ENCODE measurements around the gene SCN8A.

Gene SCN8A

DNA sequence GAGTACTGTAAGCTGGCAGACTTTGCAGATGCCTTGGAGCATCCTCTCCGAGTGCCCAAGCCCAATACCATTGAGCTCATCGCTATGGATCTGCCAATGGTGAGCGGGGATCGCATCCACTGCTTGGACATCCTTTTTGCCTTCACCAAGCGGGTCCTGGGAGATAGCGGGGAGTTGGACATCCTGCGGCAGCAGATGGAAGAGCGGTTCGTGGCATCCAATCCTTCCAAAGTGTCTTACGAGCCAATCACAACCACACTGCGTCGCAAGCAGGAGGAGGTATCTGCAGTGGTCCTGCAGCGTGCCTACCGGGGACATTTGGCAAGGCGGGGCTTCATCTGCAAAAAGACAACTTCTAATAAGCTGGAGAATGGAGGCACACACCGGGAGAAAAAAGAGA, 215.9 kb downstream of the SCN8A start:
- FAIRE-seq (no peak), DNase-seq (ENCODE audit: insufficient read length, low spot score) (no peak)

DNA sequence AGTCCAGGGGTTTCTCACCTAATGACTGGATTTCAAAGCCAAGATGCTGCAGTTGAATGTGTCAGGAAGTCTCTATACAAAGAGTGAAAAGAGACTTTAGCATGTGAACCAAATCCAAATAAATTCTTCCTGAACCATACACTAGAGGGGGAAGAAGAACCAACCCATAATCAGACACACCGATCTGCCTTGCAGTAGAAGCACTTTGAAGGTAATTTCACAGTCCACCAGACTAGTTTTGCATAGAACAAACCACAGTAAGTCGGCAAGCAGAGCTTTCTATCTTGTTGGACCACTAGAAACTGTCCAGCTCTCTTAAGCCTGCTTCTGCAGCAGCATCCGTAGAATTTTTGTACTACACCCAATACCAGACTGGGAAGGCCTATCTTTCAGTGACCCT, 218.2 kb downstream of the SCN8A start:
- FAIRE-seq = no peak

DNA sequence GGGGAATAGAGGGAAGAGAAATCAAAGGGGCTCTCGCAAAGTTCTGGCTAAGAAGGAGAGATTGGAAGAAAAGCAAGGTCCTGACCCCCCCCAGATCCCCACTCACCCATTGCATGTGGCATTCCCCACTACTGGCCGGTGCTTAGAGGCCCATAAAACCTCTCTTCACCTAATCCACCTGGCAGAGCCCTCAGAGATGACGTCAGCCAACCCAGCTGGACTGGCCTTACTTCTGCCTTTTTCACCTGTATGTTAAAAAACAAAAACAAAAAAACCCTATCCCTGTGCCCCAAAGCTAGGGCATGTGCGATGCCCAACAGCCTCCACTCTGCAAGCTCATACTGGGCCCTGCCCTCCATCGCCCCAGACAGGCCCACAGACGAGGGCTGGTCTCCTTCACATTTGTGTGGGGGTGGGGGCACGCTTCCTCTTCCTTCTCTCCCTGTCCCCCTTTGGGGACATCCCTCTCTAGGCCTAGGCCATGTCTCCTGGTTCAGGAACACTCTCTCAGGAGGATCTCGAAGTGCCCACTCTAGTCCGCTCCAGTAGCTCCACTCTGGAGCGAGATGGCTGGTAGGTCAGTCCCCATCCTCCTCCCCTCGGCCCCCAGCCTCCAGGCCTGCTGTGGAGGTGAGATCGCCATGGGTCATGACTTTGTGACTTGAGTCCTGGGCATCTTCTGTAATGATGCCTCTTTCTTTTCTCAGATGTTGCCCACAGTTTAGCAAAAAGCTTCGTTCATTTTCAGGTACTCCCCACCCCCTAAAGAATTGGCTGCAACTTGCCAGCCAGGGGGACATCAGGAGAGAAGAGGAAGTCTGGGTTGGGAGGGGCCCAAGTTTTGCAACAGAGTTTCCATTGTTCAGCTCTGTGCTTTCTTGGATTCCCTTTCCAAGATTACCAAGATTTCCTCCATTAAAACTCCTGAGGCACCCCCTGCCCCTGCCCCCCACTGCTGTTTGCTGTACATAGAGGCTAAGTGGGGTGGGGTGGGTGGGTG, 220.5 kb downstream of the SCN8A start:
- no peak for FAIRE-seq

More for the DNA sequence above, 218.2 kb downstream of the SCN8A start:
- no peak for DNase-seq (ENCODE audit: insufficient read length, low spot score)

DNA sequence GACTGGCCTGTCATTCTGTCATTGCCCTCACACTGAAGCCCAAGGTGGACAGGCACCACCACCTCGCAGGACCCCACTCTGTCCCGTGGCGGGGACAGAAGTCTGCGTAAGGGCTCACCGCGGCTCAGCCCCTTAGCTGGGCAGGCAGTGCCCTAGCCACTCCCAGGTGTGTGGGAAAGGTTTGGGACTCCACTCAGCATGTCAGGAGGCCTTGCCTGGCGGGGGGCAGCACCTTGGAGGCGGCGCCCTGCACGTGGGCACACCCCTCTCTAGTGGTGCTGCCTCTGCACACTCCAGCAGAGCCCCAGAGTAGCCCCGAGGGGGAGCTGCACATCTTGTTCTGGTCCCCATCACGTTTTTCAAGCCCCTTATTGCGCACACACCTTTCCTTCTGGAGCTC, 221.8 kb downstream of the SCN8A start:
- no peak for FAIRE-seq
- DNase-seq (ENCODE audit: insufficient read length, low spot score) = no peak

More for the DNA sequence above, 220.5 kb downstream of the SCN8A start:
- DNase-seq (ENCODE audit: insufficient read length, low spot score) = no peak

DNA sequence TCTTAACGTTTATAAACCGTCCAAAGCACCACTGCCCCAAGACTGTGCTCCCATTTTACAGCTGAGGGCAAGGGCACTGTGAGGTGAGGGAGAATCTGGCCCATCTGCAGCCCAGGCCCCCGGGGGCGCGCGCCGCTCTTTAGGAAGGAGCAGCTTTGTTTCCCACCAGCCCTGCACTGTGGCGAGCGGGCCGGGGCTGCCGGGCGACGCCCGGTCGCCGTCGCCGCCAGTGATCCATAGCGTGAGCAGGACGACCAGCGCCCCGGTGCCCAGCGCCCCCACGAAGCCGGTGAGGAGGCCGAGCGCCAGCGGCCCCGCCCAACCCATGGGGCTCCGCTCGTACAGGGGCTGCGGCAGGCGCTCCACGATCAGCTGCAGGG, 222.9 kb downstream of the SCN8A start:
- no peak for FAIRE-seq
- no peak for DNase-seq (ENCODE audit: insufficient read length, low spot score)

DNA sequence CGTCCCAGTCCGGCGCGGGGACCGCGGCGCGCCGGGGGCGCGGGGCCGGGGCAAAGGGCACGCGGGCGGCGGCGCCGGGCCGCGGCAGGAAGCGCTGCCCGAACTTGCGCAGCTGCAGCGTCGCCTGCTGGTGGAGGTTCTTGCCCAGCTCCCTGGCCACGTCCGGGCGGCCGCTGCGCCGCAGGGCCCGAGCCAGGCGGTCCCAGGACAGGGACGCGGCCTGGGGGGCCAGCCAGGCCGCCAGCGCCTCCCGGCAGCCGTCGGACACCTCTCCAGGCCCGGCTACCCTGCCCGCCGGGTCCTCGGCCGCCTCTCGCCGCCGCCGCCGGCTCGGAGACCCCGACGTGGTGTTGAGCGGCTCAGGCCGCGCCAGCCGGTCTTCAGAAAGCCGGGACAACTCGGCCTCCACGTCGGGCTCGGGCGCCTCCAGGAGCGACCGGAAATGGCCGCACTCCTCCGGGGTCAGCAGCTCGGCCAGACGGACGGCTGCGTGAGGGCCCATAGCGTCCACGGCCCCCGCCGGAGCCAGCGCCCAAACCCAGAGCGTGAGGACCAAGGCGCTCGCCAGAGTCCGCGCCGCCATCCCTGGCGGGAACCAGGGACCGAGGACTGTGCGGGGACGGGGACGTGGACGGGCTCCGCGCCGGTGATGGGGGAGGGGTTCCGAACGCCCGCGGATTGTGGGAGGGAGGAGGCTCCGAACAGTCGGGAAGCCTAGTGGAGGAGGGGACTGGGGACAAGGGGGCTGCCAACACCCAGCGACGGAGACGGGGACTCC, 223.5 kb downstream of the SCN8A start:
- no peak for FAIRE-seq
- peak; percentile 82 for DNase-seq (ENCODE audit: insufficient read length, low spot score)

DNA sequence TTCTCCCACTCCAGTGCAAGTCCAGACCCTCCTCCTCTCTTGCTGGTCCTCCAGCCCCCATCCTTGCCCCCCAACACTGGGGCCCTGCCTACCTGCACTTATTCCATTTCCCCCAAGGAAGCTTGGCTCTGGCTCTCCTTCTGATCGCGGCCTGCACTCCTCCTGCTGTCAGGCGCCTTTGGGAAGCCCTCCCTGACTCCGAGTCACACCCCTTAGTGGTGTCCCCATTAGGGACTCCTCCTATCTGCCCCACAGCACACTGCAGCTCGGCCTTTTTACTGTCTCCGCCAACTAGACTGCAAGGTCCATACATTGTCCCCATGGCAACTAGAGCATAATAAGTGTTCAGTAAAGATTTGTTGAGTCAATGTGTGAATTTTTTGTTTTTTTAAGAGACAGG, 224.5 kb downstream of the SCN8A start:
- no peak for DNase-seq (ENCODE audit: insufficient read length, low spot score)
- FAIRE-seq = no peak

DNA sequence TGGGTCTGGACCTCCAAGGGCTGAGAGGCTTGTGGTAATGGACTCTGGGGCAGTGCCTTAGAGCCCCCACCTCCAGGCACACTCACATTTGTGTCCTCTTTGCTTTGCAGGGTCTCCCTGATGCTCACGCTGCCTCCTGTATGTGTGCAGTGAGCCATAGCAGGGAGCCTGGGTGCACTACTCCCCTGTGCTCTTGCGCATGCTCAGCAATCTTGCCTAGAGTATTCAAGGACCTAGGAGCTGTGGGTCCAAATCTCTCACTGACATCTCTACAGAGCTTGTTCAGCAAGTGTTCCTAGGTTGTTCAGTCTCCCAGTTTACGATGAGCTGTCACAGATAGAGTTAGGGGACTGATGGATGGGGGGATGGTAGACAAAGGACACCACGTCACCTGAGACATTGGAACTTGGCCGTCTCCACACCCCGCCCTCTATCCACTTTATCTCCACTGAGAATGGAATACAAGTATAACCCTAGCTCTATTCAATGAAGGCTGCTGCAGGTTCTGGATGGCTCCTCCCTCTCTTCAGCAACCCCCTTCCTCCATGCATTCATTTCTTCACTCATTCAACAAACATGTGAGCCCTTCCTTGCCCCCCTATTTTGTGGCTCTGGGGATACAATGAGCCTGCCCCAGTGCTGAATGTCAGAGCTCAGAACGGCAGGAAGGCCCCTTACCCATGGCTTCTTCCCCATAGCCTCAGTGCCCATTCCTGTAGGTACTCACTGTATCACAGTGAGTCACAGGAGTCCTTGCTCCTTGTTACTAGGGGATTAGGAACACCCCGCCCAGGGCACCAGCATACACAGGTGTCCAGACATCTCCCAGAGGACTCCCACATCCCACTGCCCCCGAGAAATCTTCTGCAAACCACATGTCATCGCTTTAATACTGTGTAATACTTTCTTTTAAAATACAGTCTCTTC, 226.3 kb downstream of the SCN8A start:
- FAIRE-seq = no peak
- DNase-seq (ENCODE audit: insufficient read length, low spot score) = no peak

DNA sequence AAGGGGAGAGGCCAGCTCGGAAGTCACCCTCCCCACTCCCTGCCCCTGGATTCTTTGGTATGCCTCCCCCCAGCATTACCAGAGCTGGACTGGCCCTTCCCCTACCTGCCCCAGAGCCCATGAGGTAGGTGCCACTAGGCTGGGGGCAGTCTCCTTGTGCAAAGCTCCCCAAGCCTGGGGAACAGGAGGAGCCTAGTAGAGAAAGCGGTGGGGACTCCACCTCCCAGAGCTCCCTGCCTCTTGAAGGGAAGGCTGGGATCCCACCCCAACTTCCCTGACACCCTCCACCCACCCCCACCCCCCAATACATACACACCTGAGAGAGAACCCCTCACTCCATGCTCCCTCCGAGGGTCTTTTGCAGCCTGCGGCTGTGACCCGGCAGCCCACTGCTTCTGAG, 227.1 kb downstream of the SCN8A start:
- FAIRE-seq = no peak
- no peak for DNase-seq (ENCODE audit: insufficient read length, low spot score)

DNA sequence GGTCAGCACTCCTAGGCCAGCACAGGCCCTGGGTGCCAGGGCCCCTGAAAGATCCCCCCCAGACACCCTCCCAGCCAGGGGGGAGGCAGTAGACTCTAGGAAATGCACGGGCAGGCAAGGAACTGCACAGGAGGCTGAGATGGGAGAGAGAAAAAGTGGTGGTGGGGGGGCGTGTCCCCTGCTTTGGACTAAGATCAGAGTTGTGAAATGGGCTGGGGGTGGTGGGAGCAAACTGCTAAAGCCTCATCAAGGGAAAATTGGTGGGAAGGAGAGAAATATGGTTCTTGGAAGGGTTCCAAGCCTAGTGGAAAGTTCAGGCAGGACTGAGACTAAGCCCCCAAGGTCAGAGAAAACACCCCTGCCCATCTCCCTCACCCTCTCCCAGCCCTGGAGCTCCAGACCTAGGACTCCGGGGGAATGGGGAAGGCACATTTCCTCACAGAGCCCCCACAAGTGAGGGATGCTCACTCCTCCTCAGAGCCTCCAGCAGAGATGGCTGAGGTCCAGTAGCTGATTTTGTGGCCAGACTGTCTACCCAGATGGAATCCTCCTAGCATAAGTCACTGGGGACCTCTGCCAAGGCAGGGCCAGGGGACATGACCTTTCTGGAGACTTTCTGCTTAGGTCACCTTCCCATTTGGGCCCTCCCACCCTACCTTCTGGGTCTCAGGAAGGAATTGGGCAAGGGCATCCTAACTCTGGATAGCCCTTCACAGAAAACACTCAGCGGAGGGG, 227.7 kb downstream of the SCN8A start:
- FAIRE-seq (no peak), DNase-seq (ENCODE audit: insufficient read length, low spot score) (no peak)

DNA sequence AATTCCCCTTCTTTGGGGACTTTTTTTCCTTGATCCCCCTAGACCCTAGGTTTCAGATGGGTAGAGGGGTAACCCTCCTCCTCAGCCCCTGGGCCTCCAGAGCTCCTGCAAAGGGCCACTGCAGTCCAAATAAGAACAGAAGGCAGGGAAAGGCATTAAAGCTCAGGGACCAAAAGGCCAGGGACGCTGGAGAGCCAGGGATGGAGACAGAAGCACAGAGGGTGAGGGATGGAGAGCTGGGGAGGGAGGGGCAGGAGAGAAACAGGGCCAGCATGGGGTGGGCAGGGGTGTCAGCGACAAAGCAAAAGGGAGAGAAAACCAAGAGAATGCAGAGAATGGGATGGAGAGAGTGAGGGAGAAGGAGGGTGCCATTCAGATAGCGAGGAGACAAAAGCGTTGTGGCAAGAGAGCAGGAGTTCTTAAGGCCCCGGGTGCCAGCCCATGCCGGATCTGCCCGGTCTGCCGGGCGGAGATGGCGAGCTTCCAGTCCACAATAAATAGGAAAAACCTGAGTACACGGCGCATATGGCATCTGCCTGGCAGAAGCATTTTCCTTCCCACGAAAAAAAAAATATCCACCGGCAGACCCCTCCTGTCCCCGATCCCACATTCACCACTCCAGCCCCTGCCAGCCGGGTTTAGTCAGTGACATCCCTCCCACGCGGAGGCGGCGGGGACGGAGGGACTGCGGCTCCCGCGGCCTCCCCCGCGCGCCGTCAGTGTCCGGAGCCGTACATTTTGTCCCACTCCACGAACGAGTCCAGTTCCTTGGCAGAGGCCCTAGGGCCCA, 228.9 kb downstream of the SCN8A start:
- no peak for FAIRE-seq
- DNase-seq (ENCODE audit: insufficient read length, low spot score) = no peak

DNA sequence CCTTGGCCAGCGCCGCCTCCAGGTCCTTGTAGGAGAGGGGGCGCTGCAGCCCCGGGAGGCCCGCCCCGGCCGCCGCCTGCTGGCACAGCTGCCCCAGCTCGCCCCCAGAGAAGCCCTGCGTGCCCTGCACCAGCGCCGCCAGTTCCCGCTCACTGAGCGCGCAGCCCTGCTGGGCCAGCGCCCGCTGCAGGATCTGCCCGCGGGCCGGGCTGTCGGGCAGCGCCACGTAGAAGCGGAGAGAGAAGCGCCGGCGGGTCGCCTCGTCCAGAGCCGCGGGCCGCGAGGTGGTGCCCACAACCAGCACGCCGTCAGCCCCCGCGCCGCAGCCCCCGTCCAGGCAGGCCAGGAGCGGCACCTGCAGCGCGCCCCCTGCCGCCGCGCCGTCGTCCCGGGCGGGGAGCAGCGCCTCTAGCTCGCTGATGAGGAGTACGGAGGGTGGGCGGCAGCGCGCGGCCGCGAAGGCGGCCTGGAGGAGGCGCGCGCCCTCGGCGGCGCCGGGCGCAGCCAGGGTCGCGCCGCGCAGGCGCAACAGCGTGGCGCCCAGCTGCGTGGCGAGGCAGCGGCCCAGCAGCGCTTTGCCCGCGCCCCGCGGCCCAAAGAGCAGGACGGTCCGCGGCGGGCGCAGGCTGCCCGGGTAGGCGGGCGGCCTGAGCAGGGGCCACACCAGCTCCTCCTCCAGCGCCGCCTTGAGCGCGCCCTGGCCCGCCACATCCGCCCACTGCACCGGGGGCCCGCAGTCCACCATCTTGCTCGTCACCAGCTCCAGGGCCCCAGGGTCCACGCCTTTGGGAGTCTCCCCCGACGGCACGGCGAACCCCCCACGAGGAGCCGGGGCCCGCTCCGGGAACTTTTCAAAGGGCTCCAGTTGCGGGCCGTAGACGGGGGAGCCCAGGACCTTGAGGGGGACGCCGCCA, 229.8 kb downstream of the SCN8A start:
- no peak for DNase-seq (ENCODE audit: insufficient read length, low spot score)

DNA sequence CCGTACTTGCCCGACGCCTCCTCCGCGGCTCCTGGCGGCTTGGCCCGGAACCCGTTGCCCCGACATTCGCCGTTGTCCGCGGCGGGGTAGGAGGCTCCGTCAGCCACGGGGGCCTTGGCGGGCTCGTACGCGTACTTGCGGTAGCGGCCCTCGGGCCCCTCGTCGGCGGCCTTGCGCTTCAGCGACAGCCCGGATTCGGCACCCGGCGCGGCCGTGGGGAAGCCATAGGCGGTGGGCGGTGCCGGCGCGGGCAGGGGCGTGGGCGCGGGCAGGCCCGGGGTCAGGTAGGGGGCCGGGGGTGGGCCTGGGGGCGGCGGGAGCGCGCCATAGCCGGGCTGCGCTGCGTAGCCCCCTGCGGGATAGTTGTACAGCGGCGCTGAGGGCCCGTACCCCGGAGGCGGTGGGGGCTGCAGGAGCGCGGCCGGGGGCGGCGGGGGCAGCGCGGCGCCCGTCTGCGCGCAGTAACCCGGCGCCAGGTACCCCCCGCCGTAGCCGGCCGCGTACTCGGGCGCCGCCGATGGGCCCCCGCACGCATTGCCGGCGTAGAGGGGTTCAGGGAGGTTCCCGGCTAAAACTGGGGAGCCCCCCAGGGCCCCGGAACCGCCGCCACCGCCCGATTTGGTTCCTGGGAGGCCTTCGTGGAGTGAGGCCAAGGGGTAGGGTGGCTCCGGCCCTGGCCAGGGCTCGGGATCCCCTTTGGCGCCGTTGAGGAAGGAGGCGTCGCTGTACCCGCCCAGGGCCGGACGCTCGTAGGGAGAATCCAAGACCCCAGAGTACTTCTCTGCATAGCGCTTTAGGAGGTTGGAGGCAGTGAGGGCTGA, 230.6 kb downstream of the SCN8A start:
- FAIRE-seq (no peak), DNase-seq (ENCODE audit: insufficient read length, low spot score) (no peak)

More for the DNA sequence above, 229.8 kb downstream of the SCN8A start:
- FAIRE-seq = no peak

DNA sequence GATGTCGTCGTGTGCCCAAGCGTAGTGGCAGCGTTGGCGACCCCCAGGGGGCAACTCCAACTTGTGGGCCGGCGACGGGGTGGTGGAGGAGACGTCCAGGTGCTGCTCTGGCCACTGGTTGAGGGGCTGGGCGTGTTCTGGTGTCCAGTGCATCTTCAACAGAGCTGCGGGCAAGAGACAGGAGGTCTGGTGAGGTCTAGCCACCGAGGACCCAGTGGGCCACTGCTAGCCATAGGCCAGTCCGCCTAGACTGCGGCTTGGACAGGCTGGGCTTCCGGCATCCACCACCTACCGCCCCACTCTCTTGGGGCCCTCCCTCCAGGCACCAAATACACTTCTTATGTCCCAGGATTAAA, 231.2 kb downstream of the SCN8A start:
- FAIRE-seq (no peak), DNase-seq (ENCODE audit: insufficient read length, low spot score) (no peak)

DNA sequence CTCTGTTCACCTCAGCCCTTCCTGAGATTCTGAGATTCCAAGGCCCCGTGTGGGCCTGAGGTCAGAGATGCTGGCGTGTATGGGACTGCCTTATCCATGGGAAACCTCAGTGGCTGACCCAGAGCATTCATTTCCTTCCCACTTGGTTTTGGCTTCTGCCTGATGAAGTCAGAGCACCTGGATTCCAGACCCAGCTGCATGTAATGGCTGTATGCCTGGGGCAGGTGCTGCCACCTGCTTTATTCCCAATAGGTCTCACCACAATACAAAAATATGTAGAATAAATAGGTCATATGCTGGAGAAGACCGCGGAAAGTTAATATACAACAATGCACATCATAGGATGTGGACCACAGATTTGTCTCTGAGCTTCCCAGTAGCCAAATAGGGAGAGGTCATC, 231.9 kb downstream of the SCN8A start:
- no peak for FAIRE-seq
- DNase-seq (ENCODE audit: insufficient read length, low spot score) = no peak

DNA sequence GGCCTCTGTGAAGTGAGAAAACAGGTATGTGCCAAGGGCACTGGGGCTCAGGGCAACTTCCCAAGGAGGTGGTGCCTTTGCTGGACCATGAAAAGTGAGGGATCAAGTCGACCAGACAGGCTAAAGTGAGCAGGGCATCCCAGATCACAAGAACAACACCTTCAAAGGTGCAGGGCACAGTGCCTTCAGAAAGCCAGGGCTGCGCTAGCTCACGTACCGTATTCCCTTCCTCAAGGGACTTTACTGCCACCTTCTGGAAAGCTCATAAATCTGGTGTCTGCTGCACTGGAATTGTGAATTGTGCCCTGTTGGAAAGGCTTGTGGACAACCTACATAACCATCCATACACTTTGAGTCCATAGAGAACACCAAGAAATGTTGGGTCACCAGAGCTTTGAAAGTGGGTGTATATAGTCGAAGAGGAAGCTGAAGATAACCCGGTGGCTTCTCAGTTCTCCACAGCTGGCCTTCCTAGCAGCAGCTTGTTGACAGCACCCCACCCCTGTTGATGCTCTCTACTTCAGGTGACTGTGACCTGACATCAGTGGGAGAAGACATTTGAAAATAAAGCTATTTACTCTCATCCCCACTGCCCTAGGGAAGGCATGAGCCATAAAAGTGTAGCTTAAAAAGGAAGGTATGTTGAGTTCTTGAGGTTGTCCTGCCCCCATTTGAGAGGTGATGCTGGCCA, 233.0 kb downstream of the SCN8A start:
- FAIRE-seq = no peak
- no peak for DNase-seq (ENCODE audit: insufficient read length, low spot score)

DNA sequence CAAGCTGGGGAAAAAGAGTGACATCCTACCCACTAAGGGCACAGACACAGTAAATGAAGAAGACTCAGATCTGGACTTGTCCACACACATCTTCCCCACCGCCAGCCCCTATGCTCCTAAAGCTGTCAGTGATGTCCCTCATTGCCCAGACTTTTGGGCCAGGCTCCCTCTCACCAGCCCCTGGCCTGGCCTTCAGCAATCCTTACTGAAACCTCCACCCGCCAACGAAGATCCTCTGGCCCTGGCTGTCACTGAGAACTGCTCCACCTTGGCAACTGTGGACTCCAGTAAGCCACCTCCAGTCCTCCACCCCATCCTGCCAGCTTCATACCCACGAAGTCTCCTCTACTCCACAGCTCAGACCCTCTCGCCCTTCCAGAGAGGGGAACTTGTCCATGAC, 234.2 kb downstream of the SCN8A start:
- no peak for DNase-seq (ENCODE audit: insufficient read length, low spot score)
- no peak for FAIRE-seq
